LoVo (cell line): Measurements from ENCODE around the gene RSF1.
"Not testable (repeated sequence)": the region's sequence is repeated elsewhere in the genome, so short reads cannot be mapped to it uniquely, and the experiment has no call there.

ENCODE experiments used
- DNase-seq: peaks from one replicate; pipeline ENCODE4 v3.0.0-alpha.2; 2016; ENCODE audit warnings: low spot score

RSF1 gene, protein sequence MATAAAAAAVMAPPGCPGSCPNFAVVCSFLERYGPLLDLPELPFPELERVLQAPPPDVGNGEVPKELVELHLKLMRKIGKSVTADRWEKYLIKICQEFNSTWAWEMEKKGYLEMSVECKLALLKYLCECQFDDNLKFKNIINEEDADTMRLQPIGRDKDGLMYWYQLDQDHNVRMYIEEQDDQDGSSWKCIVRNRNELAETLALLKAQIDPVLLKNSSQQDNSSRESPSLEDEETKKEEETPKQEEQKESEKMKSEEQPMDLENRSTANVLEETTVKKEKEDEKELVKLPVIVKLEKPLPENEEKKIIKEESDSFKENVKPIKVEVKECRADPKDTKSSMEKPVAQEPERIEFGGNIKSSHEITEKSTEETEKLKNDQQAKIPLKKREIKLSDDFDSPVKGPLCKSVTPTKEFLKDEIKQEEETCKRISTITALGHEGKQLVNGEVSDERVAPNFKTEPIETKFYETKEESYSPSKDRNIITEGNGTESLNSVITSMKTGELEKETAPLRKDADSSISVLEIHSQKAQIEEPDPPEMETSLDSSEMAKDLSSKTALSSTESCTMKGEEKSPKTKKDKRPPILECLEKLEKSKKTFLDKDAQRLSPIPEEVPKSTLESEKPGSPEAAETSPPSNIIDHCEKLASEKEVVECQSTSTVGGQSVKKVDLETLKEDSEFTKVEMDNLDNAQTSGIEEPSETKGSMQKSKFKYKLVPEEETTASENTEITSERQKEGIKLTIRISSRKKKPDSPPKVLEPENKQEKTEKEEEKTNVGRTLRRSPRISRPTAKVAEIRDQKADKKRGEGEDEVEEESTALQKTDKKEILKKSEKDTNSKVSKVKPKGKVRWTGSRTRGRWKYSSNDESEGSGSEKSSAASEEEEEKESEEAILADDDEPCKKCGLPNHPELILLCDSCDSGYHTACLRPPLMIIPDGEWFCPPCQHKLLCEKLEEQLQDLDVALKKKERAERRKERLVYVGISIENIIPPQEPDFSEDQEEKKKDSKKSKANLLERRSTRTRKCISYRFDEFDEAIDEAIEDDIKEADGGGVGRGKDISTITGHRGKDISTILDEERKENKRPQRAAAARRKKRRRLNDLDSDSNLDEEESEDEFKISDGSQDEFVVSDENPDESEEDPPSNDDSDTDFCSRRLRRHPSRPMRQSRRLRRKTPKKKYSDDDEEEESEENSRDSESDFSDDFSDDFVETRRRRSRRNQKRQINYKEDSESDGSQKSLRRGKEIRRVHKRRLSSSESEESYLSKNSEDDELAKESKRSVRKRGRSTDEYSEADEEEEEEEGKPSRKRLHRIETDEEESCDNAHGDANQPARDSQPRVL (N-terminal part only)

DNA sequence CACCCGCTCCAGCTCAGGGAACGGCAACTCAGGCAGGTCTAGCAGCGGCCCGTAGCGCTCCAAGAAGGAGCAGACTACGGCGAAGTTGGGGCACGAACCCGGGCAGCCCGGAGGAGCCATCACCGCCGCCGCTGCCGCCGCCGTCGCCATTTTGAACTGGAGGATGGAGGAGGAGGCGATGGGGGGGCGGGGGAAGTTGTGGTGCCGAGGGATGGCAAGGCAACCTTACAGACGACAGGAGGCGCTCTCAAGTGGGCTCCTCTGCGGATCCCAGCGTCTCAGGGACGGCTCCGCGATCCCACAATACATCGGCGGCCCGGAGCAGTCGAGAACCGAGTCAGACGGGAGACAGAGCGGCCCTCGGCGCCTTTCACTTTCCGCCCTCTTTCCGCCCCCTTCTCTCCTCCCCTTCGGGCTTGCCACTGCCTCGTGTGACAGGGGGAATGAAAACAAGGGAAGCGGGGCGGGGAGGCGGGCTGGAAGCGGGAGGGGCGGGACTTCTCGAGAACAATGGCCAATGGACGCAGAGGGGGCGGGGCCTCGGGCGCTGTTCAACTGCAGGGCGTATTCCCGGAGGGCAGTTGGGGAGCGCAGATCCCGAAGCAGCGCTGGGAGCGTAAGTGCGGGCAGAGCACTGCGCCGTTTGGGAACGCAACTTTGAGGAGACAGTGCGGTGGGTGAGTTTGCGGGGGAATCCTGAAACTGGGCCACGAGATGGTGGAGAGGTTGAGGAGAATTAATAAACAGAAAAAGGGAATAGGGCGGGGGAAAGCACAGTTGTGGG, at the start of gene RSF1, which contains the start of gene AAMDC:
RSF1 (minus strand) TSS at position 158 of the 784 bp plus-strand sequence; CDS start at position 150, 8 bp downstream.
AAMDC (plus strand) TSS at position 580 of the 784 bp plus-strand sequence. CDS start 21,353 bp downstream, outside the sequence.
- DNase-seq, result peak; percentile 97

GRCh38 chr11:77868744-77869143, 48.2 kb upstream of the RSF1 start:
- no peak for DNase-seq

DNA sequence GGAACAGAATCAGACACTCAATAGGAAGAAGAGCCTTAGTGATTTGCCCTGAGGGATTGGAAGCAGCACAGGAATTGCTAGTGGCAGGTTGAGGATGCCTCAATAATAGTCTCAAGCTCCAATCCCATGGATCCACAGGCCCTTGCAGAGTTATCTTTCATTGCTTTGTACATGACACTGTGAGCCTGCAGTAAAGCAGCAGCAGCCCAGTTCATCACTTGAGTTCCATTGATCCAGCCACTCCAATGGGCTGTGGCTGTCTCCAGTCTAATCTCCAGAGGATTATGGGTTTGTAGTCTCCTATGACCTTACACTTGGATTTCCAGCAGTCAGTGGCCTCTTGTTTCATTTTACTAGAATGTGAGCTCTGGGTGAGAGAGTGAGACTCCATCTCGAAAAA, 45.8 kb upstream of the RSF1 start:
- DNase-seq, result no peak

- no peak for DNase-seq
Observed at GRCh38 chr11:77865805-77866204, 45.3 kb upstream of the RSF1 start.

GRCh38 chr11:77861444-77861843, 40.9 kb upstream of the RSF1 start:
- DNase-seq, result not testable (repeated sequence)

DNA sequence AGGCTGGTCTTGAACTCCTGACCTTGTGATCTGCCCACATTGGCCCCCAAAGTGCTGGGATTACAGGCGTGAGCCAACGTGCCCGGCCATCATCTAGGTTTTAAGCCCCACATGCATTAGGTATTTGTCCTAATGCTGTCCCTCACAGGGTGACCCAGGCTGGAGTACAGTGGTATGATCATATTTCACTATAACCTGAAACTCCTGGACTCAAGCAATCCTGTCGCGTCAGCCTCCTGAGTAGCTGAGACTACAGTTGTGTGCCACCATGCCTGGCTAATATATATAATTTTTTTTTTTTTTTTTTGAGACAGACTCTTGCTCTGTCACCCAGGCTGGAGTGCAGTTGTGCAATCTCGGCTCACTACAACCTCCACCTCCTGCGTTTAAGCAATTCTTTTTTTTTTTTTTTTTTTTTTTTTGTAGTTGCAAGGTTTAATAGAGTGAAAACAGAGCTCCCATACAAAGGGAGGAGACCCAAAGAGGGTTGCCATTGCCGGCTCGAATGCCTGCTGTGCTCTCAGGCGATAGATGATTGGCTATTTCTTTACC, 37.5 kb upstream of the RSF1 start:
- DNase-seq, result not testable (repeated sequence)

- DNase-seq, result no peak
Observed at GRCh38 chr11:77854838-77855237, 34.3 kb upstream of the RSF1 start.

DNA sequence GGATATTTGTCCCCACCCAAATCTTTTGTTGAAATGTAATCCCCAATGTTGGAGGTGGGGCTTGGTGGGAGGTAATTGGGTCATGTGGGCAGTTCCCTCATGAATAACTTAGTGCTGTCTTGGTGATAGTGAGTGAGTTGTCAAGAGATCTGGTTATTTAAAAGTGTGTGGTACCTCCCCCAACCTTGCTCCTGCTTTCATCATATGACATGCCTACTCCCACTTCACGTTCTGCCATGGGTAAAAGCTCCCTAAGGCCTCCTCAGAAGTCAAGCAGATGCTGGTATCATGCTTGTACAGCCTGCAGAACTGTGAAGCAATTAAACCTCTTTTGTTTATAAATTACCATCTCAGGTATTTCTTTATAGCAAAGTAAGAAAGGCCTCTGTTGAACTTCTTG, 31.0 kb upstream of the RSF1 start:
- DNase-seq, result no peak

GRCh38 chr11:77843700-77844099, 23.2 kb upstream of the RSF1 start:
- not testable (repeated sequence) for DNase-seq

GRCh38 chr11:77842441-77843121, 22.1 kb upstream of the RSF1 start:
- no peak for DNase-seq

DNA sequence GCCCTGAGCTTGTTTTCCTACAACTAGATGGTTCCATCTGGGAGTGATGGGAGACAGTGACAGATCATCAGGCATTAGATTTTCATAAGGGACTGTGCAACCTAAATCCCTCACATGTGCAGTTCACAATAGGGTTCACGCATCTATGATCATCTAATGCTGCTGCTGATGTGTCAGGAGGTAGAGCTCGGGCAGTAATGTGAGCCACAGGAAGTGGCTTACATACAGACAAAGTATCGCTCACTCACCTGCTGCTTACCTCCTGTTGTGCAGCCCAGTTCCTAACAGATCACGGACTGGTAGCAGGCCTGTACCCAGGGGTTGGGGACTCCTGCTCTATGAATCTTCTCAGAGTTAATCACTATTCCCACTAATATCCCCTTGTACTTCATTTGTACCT, 12.8 kb upstream of the RSF1 start:
- DNase-seq, result no peak

GRCh38 chr11:77828926-77829325, 8.4 kb upstream of the RSF1 start:
- DNase-seq, result no peak

- no peak for DNase-seq
Observed at GRCh38 chr11:77823775-77824174, 3.3 kb upstream of the RSF1 start.

GRCh38 chr11:77822126-77822525, 1.6 kb upstream of the RSF1 start:
- DNase-seq, result not testable (repeated sequence)

- peak; percentile 10 for DNase-seq
Observed at GRCh38 chr11:77821349-77821851, 878 bp upstream of the RSF1 start.

- DNase-seq, result peak; percentile 16
Observed at GRCh38 chr11:77819921-77820564, 479 bp downstream of the RSF1 start.

DNA sequence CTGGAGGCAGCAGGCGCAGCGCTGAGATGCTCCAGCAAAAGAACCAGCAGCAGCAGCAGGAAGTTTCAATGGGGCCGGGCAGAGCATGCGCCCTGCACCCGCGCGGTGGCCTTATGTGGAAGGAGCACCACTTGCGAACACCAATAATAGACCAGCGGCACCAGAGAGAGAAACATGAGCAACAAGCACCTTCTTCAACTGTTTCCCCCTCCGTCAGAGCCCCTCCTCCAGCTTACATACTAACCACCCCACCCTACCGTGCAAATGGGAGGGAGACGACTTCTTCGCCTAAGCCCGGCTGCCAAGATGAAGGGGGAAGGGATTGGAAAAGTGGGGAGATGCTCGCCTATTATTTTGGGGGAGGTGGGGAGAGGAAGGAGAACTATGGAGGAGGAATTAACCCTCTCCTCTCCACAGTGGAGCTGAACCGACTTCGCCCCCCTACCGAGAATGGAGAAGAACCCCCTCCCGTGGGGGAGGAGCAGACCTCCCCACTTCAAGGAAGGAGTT, 1.1 kb downstream of the RSF1 start:
- peak; percentile 82 for DNase-seq

- no peak for DNase-seq
Observed at GRCh38 chr11:77815459-77815858, 5.1 kb downstream of the RSF1 start.

- no peak for DNase-seq
Observed at GRCh38 chr11:77814848-77815247, 5.7 kb downstream of the RSF1 start.
